Endothelial cell of umbilical vein (primary cell): ENCODE data around the gene GRIK1. TPM values are rescaled to one million over a fixed set of nuclear protein-coding genes. Genes with fewer than 3 reads are reported as not detected.

ENCODE experiments used
- BruUV-seq: library from RNA; stranded (reverse); fragments of 400-500 nt; replicated peaks from 2 replicates; lab custom pipeline; 2021; lab: Mats Ljungman, UMichigan
- CTCF ChIA-PET: fragments of 300-600, 350-600 bp; sonication (Branson Sonifier 250); formaldehyde crosslinking; loops from one replicate; lab custom pipeline; 2021; ENCODE audit warnings: antibody characterized with exemption, inconsistent platforms; lab: Charles Lee
- POLR2A ChIA-PET: fragments of 300-600, 350-600 bp; sonication (Branson Sonifier 250); formaldehyde crosslinking; loops from one replicate; lab custom pipeline; 2021; ENCODE audit warnings: antibody characterized with exemption, inconsistent platforms; lab: Charles Lee
- DNase-seq: peaks from one replicate; pipeline ENCODE4 v3.0.0-alpha.2; 2011; ENCODE audit warnings: low read depth, low spot score
- FAIRE-seq: peaks from 2 replicates; lab custom pipeline; 2011; peaks lifted over from hg19 to GRCh38; lab: Jason Lieb, UNC
- H2AFZ ChIP-seq: 2 replicates; pipeline ENCODE4 v1.6.0; 2012; ENCODE audit warnings: low read depth, low read length, control low read depth, inconsistent platforms
- H3K27ac ChIP-seq: 2 replicates; pipeline ENCODE4 v1.5.1; 2011; ENCODE audit warnings: low read depth, mild to moderate bottlenecking, control low read depth, low read length, moderate library complexity; ENCODE audit not compliant: insufficient read depth
- H3K27me3 ChIP-seq, 2 experiments: 2 replicates each; pipeline versions ENCODE4 v1.6.0 to v1.6.1; 2011; ENCODE audit warnings: low read length in 2 of 2, mixed read lengths in 1 of 2; ENCODE audit not compliant: control insufficient read depth in 2 of 2, insufficient read depth in 2 of 2
- H3K36me3 ChIP-seq, 2 experiments: 2 replicates in 1 of 2; 3 replicates in 1 of 2; pipeline ENCODE4 v1.5.1; 2011; ENCODE audit warnings: low read length in 2 of 2, mild to moderate bottlenecking in 1 of 2, moderate library complexity in 1 of 2; ENCODE audit not compliant: control insufficient read depth in 2 of 2, insufficient read depth in 2 of 2; ENCODE audit errors: extremely low read depth in 1 of 2
- H3K4me1 ChIP-seq: 3 replicates; pipeline ENCODE4 v1.5.1; 2011; ENCODE audit warnings: mild to moderate bottlenecking, low read length; ENCODE audit not compliant: control insufficient read depth, insufficient read depth; ENCODE audit errors: extremely low read depth
- H3K4me2 ChIP-seq: 2 replicates; pipeline ENCODE4 v1.6.1; 2011; ENCODE audit warnings: low read length, control low read depth, mixed read lengths; ENCODE audit not compliant: insufficient read depth
- H3K4me3 ChIP-seq, 3 experiments: fragments of 200-600 bp in 1 of 3; sonication (generic), shearing (Covaris generic) in 1 of 3; replicated peaks in 1 of 3; 2 replicates each; pipeline ENCODE4 v1.5.1; 2011 to 2016; ENCODE audit warnings: control low read depth in 3 of 3, low read length in 3 of 3, mild to moderate bottlenecking in 2 of 3, inconsistent platforms in 1 of 3, low read depth in 1 of 3, moderate library complexity in 1 of 3; ENCODE audit not compliant: insufficient read depth in 1 of 3
- H3K79me2 ChIP-seq: 2 replicates; pipeline ENCODE4 v1.6.0; 2012; ENCODE audit warnings: low read length, inconsistent platforms; ENCODE audit not compliant: control insufficient read depth, insufficient read depth
- H3K9ac ChIP-seq: replicated peaks from 2 replicates; pipeline ENCODE3; 2011; ENCODE audit warnings: low read length, control low read depth; ENCODE audit not compliant: insufficient read depth; ENCODE audit errors: extremely low read depth
- H3K9me1 ChIP-seq: replicated peaks from 3 replicates; pipeline ENCODE4 v1.6.0; 2011; ENCODE audit warnings: mild to moderate bottlenecking, low read length; ENCODE audit not compliant: control insufficient read depth, insufficient read depth; ENCODE audit errors: extremely low read depth
- H3K9me3 ChIP-seq: replicated peaks from 2 replicates; pipeline ENCODE4 v1.5.1; 2012; ENCODE audit warnings: low read length, inconsistent platforms; ENCODE audit not compliant: control insufficient read depth, insufficient read depth
- H4K20me1 ChIP-seq: replicated peaks from 2 replicates; pipeline ENCODE3; 2011; ENCODE audit warnings: mild to moderate bottlenecking, low read length; ENCODE audit not compliant: control insufficient read depth, insufficient read depth; ENCODE audit errors: extremely low read depth
- CTCF ChIP-seq, 2 donors: IDR thresholded peaks; 1 replicate in 1 of 2; 2 replicates in 1 of 2; pipeline ENCODE4 v1.5.1; 2011; ENCODE audit warnings: low read length in 2 of 2, mild to moderate bottlenecking in 2 of 2, moderate library complexity in 2 of 2, control low read depth in 1 of 2, inconsistent platforms in 1 of 2, low read depth in 1 of 2; ENCODE audit not compliant: insufficient read depth in 1 of 2; ENCODE audit errors: extremely low read depth in 1 of 2
- EZH2 ChIP-seq: IDR thresholded peaks from 2 replicates; pipeline ENCODE4 v1.6.1; 2012; ENCODE audit warnings: borderline replicate concordance, low read depth, mild to moderate bottlenecking, moderate library complexity, low read length, inconsistent platforms; ENCODE audit not compliant: severe bottlenecking
- FOS ChIP-seq: IDR thresholded peaks from 2 replicates; pipeline ENCODE4 v1.6.1; 2011; ENCODE audit warnings: mild to moderate bottlenecking, low read length, moderate library complexity, borderline replicate concordance; ENCODE audit not compliant: insufficient read depth
- GATA2 ChIP-seq: IDR thresholded peaks from 2 replicates; pipeline ENCODE4 v1.7.0; 2011; ENCODE audit warnings: low read depth, mild to moderate bottlenecking, moderate library complexity, mixed read lengths, low read length; ENCODE audit not compliant: insufficient read length, insufficient read depth
- JUN ChIP-seq: IDR thresholded peaks from 2 replicates; pipeline ENCODE4 v1.6.1; 2011; ENCODE audit warnings: borderline replicate concordance, low read depth; ENCODE audit not compliant: insufficient read length, insufficient read depth
- MYC ChIP-seq: IDR thresholded peaks from one replicate; pipeline ENCODE4 v1.6.1; 2011; ENCODE audit warnings: mild to moderate bottlenecking, low read depth, low read length
- POLR2A ChIP-seq: IDR thresholded peaks from 2 replicates; pipeline ENCODE4 v1.6.1; 2012; ENCODE audit warnings: low read depth, mild to moderate bottlenecking, control low read depth, low read length
- POLR2AphosphoS5 ChIP-seq: IDR thresholded peaks from 2 replicates; pipeline ENCODE4 v1.6.1; 2012; ENCODE audit warnings: low read depth, mild to moderate bottlenecking, control low read depth, low read length, moderate library complexity; ENCODE audit not compliant: insufficient read depth
- dilution Hi-C: fragments of 300-500 bp; cut with MboI; formaldehyde crosslinking; loops from one replicate; pipeline ENCODE4 v1.15.0; 2019; ENCODE audit warnings: low sequenced_read_pairs; ENCODE audit not compliant: extremely low pct_ligation_motif_present
- intact Hi-C: fragments of 100-400 bp; cut with micrococcal nuclease; formaldehyde crosslinking; loops from one replicate; pipeline ENCODE4 v1.10.0; 2022
- polyA plus RNA-seq, 4 experiments: library from polyadenylated mRNA; depleted of rRNA in 3 of 4; stranded (reverse) in 3 of 4; unstranded in 1 of 4; fragments of >200 nt; gene quantifications; 2 replicates each; pipeline versions ENCODE4 v1.2.1 to v1.2.3, GENCODE V29; 2011 to 2012; ENCODE audit warnings: missing spikeins in 1 of 4
- total RNA-seq: library from RNA; stranded (reverse); gene quantifications from 2 replicates; pipeline ENCODE4 v1.2.3, GENCODE V29; 2021
- TF ChIP-seq, protein P1 (sequence below): IDR thresholded peaks from 2 replicates; pipeline ENCODE4 v1.6.1; 2011; ENCODE audit not compliant: insufficient read depth, insufficient read length

GRIK1 gene
- total and polyA plus RNA-seq, 2 donors (not counting 3 experiments of a cell fraction or from before 2014, with no cell fraction given): not detected

DNA sequence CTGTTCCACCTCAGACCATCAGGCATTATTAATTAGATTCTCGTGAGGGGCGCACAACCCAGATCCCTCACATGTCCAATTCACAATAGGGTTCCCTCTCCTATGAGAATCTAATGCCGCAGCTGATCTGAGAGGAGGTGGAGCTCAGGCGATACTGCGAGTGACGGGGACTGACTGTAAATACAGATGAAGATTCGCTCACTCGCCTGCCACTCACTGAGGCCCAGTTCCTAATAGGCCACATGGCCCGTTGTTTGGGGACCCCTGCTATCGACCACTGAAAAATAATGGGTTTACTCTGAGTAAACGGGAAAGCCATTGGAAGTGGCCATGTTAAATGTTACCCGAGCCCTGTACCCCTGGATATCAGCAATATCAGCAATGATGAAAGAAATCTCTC, 65.9 kb downstream of the GRIK1 start:
- Histone ChIP-seq H3K36me3 (no peaks in the 10 kb centered on the region), H3K79me2 (no peaks in the 10 kb centered on the region), H3K4me3 (no peak overlapping the region), H2AFZ (no peak overlapping the region), H3K9ac (no peak overlapping the region), H3K4me1 (no peaks in the 10 kb centered on the region), H3K4me2 (no peak overlapping the region), H4K20me1 (no peaks in the 10 kb centered on the region), H3K9me3 (no peaks in the 10 kb centered on the region), H3K27me3 (no peaks in the 10 kb centered on the region), H3K27ac (no peak overlapping the region), H3K9me1 (no peaks in the 10 kb centered on the region)
- no TSS peak for BruUV-seq
- DNase-seq (no peak), FAIRE-seq (no peak)
- intact Hi-C loops: no loop called here
- dilution Hi-C loops: no loop called here
- no peak for TF ChIP-seq GATA2
- no peak for TF ChIP-seq FOS
- TF ChIP-seq EZH2: no peak
- no peak for TF ChIP-seq POLR2AphosphoS5
- TF ChIP-seq, protein P1, sequence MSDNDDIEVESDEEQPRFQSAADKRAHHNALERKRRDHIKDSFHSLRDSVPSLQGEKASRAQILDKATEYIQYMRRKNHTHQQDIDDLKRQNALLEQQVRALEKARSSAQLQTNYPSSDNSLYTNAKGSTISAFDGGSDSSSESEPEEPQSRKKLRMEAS: no peak
- no peak for TF ChIP-seq CTCF (IDR thresholded peaks at IDR 0.05; ENCODE audit: extremely low read depth in 1 of 2, insufficient read depth in 1 of 2, low read depth in 1 of 2, low read length in 2 of 2)
- TF ChIP-seq POLR2A: no peak
- no peak for TF ChIP-seq JUN
- TF ChIP-seq MYC: no peak
- ChIA-PET CTCF (no interaction called here), POLR2A (no interaction called here)
